AG09309 (cell line): Measurements from ENCODE around the gene GGT7.

Source experiments
- DNase-seq: peaks from one replicate; pipeline ENCODE4 v3.0.0-alpha.2; 2010; ENCODE audit warnings: low read depth
- H3K4me3 ChIP-seq: 2 replicates; pipeline ENCODE4 v1.5.1; 2011; ENCODE audit warnings: mild to moderate bottlenecking, low read depth, low read length, moderate library complexity; ENCODE audit not compliant: control insufficient read depth
- CTCF ChIP-seq: IDR thresholded peaks from 2 replicates; pipeline ENCODE4 v1.5.1; 2011; ENCODE audit warnings: mild to moderate bottlenecking, low read depth, low read length, inconsistent platforms; ENCODE audit not compliant: insufficient read depth, control insufficient read depth; ENCODE audit errors: missing control alignments

GGT7 gene

GRCh38 chr20:34850969-34851368 lies 21.7 kb downstream of the GGT7 start:
- no peak for DNase-seq
- TF ChIP-seq CTCF = no peak
- no peak overlapping the region for H3K4me3 ChIP-seq

- no peak for DNase-seq
- H3K4me3 ChIP-seq = no peak overlapping the region
- TF ChIP-seq CTCF = no peak
Observed at GRCh38 chr20:34849778-34850177, 22.9 kb downstream of the GGT7 start.

GRCh38 chr20:34848597-34848996 lies 24.1 kb downstream of the GGT7 start:
- no peak overlapping the region for H3K4me3 ChIP-seq
- no peak for DNase-seq
- no peak for TF ChIP-seq CTCF

GRCh38 chr20:34843421-34843820 lies 29.2 kb downstream of the GGT7 start:
- no peak overlapping the region for H3K4me3 ChIP-seq
- no peak for TF ChIP-seq CTCF
- DNase-seq = no peak

- no peak for DNase-seq
- no peak overlapping the region for H3K4me3 ChIP-seq
Observed at GRCh38 chr20:34842143-34842542, 30.5 kb downstream of the GGT7 start.

GRCh38 chr20:34834459-34834893 lies 38.2 kb downstream of the GGT7 start:
- no peak for DNase-seq
- TF ChIP-seq CTCF = peak; percentile 22
- H3K4me3 ChIP-seq = peak overlapping the region; percentile 13

More at GRCh38 chr20:34842143-34842542, 30.5 kb downstream of the GGT7 start:
- TF ChIP-seq CTCF = no peak

GRCh38 chr20:34831936-34832335 lies 40.7 kb downstream of the GGT7 start:
- no peak for TF ChIP-seq CTCF
- DNase-seq = no peak
- H3K4me3 ChIP-seq = no peak overlapping the region
